Measurements from ENCODE around the gene TMEM131.

Gene TMEM131

DNA sequence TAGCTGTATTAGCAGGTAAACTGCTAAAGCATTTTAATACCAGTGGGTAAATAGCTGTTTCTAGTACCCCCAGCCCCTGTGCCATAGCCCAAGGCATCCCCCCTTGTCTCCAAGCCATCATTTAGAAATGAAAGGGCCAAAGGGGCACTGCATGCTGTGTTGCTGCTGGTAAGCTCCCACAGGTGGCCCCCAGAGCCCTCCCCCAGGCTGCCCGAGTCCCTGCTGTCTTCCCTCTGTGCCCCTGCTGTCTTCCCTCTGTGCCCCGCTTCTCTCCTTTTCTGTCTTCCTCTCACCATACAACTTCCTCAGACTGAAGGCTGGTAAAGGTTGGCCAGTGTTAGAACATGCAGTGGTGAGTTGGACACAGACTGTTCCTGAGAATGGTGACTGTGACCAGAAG lies 240.3 kb downstream of the TMEM131 start:
- DNase-seq = no peak

- peak in 1 of 3 experiments; percentile 26 for DNase-seq
Measured at GRCh38 chr2:97754690-97755346, 240.9 kb downstream of the TMEM131 start.

- peak in 1 of 3 experiments; percentile 12 for DNase-seq
Measured at GRCh38 chr2:97752342-97753334, 243.1 kb downstream of the TMEM131 start.

GRCh38 chr2:97751752-97752151 lies 244.0 kb downstream of the TMEM131 start:
- peak; percentile 13 to 80 (median 61) for DNase-seq

- no peak for DNase-seq
Measured at GRCh38 chr2:97750017-97750416, 245.7 kb downstream of the TMEM131 start.

GRCh38 chr2:97749581-97749980 lies 246.2 kb downstream of the TMEM131 start:
- DNase-seq = no peak

DNA sequence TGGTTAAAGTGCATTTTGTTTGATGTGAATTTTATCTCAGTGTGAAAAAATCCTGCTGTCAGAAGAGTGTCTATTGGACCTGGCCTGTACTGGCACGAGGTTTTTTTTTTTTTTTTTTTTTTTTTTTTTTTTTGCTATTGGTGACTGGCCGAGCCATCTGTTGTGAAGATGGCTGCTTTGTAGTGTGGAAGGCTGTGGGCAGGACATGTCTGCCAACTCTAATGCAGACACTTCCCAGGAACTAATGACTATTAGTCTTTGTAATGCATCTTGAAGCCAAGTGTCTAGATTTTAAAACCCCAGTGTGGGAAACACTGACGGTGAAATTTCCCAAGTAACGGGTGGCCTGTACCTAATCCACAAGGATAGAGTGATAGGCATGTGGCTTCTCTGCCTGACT lies 248.0 kb downstream of the TMEM131 start:
- no peak for DNase-seq

DNA sequence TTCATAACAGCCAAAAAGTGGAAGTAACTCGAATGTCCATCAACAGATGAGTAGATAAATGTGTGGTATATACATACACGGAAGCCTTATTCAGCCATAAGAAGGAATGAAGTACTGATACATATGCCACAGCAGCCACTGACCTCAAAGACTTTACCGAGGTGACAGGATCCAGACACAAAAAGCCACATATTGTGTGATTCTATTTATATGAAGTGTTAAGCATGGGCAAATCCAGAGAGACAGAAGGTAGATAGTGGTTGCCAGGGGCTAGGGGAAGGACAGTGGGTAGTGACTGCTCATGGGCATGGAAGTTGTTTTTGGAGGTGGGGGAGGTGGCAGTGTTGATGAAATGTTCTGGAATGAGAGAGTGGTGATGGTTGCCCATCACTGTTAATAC lies 248.5 kb downstream of the TMEM131 start:
- DNase-seq = no peak

DNA sequence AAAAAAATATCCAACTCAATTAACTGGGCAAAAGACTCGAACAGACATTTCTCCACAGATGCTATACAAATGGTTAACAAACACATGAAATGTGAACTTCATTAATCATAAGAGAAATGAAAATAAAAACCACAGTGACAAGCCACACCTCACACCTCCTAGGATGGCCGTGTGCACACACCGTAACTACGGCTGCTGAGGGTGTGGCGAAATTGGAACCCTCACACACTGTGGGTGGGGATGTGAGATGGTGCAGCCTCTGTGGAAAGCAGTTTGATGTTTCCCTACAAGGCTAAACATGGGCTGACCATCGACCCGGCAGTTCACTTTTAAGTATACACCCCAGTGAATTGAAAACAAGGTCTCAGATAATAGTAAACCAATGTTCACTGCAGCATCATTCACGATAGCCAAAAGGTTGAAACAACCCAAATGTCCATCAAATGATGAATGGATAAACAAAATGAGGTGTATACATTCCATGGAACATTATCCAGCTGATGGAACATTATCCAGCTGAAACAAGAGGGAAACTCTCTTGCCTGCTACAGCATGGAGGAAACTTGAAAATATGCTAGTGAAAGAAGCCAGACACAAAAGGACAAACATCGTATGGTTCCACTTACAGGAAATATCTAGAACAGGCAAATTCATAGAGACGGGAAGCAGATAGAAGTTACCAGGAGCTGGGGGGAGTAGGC lies 250.1 kb downstream of the TMEM131 start:
- peak in 1 of 3 experiments; percentile 82 for DNase-seq

DNA sequence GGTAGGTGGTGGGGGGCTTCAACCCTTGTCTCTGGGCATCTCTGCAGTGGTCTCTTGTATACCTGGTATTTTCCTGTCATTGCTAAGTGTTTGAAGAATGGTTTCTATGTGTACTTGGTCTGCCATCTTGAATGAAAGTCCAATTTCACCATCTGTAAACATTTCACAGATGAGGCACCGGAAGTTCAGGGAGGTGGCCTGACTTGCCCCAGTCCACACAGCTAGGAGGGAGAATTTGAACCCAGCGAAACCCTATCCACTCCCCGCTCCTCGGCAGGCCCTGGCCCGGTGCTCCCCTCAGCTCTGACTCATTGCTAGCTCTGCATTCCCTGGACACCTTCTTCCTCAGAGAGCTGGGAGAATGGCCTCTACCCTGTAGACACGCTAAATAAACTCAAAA lies 251.8 kb downstream of the TMEM131 start:
- DNase-seq = no peak

- DNase-seq = peak in 1 of 3 experiments; percentile 39
Measured at GRCh38 chr2:97742381-97742847, 253.3 kb downstream of the TMEM131 start.

DNA sequence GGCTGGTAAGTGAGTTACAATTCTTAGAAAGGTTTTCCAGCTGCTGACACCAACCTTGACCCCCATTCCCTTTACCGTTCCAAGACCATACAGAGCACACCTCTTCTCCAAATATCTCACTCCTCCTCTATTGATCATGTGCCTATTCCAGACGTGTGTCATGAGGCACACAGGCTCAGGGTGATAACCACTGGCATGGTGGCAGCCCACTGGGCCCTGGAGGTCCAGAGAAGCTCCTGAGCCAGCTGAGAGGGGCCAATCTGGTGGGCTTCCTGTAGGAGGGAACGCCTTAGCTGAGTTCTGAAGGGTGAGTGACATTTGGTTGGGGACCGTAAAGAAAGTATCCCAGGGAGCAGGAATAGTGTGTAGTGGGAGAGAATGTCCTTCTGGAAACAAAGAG lies 254.1 kb downstream of the TMEM131 start:
- DNase-seq = peak in 2 of 3 experiments; percentile 50 to 61

GRCh38 chr2:97741251-97741650 lies 254.5 kb downstream of the TMEM131 start:
- DNase-seq = no peak

- peak; percentile 94 to 99 (median 98) for DNase-seq
Measured at GRCh38 chr2:97740590-97741182, 255.1 kb downstream of the TMEM131 start.

DNA sequence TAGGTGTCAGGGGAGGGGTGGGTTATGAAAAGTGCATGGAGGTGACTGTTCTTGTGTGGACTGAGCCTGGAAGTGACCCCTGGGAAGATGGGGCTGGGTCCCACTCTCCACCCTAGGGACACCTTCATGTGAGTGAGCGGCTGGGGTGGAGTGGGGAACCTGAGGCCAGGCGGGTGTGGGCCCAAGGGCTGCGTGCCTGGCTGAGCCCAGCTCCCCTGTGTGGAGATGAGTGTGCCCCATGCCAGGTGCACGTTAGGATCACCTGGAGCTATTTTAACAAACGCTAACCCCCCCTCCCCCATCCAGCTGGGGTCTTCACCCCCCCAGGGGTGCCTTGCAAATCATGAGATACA lies 255.9 kb downstream of the TMEM131 start:
- DNase-seq = peak; percentile 20 to 87 (median 65)

DNA sequence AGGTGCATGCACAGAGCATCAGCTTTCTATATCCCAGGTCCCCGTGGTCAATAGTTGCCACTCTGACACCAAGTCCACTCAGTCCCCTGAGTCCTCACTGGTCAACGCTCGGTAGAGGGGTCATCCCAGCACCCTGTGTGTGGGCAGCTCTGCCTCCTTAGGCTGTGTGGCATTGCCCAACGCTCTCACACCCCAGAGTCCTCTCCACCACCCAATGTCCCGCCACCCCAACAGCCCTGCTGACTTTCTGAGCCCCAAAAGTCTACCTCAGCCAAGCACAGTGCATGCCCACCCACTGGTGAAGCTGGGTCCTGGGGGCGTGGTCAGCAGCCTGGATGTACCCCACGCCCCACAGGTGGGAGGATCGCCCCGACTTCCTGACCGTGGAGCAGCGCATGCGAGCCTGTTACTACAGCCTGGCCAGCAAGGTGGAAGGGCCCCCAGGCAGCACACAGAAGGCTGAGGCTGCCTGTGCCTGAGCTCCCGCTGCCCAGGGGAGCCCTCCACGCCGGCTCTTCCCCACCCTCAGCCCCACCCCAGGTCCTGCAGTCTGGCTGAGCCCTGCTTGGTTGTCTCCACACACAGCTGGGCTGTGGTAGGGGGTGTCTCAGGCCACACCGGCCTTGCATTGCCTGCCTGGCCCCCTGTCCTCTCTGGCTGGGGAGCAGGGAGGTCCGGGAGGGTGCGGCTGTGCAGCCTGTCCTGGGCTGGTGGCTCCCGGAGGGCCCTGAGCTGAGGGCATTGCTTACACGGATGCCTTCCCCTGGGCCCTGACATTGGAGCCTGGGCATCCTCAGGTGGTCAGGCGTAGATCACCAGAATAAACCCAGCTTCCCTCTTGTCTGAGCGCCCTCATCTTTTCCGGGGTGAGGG lies 256.5 kb downstream of the TMEM131 start:
- no peak for DNase-seq

DNA sequence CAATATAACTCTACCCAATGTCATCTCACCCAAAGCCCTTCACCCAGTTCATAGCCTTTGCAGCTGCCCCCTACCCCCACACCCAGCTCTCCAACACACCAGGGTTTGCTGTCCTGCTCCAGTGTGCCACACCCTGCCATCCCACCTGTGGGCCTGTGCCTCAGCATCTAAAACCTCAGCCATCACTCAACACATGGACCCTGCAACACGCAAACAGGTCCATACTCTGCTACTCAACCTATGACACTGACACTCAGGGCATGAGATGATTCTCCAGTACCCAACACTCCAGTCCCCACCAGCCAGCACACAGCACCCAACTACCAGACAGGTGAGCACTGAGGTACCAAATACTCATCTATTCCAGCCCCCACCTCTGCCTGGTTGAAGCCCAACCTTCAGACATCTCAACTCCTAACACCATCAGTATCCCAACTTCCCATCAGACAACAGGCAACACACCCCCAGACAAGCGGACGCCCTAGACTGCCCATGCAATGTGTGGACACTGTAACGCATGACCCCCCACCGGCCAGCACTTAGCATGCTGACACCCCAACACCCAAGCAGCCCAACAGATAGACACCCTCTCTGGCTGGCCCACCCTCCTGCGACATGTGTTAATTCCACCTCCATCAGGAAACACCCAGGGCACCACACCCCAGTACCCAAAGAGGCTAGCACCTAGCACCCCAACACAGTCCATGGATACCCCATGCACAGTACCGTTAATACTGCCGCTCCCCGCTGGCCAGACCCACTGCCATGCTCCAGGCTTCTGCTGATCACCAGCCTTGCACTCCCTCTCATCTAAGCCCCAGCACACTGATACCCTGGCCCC lies 257.3 kb downstream of the TMEM131 start:
- no peak for DNase-seq

DNA sequence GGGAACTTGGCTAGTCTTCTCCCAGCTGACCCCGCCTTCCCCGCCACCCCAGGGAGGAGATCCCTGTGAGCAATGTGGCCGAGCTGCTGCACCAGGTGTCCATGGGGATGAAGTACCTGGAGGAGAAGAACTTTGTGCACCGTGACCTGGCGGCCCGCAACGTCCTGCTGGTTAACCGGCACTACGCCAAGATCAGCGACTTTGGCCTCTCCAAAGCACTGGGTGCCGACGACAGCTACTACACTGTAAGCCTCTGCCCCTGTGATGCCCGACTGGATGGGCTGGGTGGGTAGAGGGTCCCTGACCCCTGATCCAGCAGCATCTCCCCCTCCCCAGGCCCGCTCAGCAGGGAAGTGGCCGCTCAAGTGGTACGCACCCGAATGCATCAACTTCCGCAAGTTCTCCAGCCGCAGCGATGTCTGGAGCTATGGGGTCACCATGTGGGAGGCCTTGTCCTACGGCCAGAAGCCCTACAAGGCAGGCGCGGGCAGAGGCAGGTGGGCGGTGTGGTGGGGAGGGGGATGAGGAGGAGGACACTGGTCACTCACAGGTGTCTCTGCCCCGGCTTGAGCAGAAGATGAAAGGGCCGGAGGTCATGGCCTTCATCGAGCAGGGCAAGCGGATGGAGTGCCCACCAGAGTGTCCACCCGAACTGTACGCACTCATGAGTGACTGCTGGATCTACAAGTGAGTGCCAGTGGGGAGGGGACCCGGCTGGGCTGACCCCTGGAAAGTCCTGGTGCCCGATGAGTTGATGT lies 258.1 kb downstream of the TMEM131 start:
- DNase-seq = no peak

DNA sequence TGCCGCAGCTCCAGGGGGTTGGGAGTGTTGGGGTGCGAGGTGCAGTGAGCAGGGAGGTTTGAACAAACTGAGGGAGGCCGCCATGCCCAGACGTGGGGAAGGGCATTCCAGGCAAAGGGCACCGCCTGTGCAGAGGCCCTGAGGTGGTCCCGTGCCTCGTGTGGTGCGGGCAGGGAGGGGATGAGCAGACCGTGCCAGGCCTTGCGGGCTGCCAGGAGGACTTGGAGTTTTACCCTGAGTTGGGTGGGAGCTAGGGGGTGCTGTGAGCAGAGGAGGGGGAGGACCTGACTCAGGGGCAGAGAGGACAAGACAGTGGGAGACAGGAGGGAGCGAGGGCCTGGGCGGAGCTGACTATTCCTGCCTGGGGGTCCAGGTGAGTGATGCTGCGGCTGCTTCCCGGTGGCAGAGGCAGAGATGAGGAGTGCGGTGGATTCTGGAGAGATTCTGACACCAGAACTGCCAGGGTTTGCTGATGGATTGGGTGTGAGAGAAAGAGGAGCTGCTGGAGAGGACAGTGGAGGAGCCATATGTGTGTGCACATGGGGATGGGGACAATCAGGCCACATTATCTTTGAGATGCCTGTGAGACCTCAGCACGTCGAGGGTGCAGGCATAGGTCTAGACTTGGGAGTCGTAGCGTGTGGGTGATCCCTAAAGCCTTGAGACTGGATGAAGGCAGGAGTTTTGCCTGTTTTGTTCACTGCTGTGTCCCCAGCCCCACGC lies 259.0 kb downstream of the TMEM131 start:
- no peak for DNase-seq

Data from NCI-H1417 (cell line).